ENCODE data around the gene ADARB2.

ADARB2 gene

GRCh38 chr10:1345368-1345767 is 392.0 kb downstream of the ADARB2 start:
- no peaks in the 10 kb centered on the region for H3K36me3 ChIP-seq (replicated peaks in 1 of 2; ENCODE audit: control insufficient read depth in 2 of 2, insufficient read depth in 2 of 2, low read length in 2 of 2)
- peaks cover 0 to 6% (median 2%) of the 10 kb centered on the region in 3 experiments for H3K27me3 ChIP-seq (ENCODE audit: control insufficient read depth in 3 of 3, insufficient read depth in 3 of 3, low read depth in 1 of 3, low read length in 3 of 3)
- H2BK15ac ChIP-seq (ENCODE audit: low read length), result no peak overlapping the region
- no peak overlapping the region for H2BK5ac ChIP-seq (ENCODE audit: low read length)
- H3K4me2 ChIP-seq (ENCODE audit: insufficient read depth, low read length, poor library complexity, severe bottlenecking), result no peak overlapping the region
- no peak overlapping the region for H2AFZ ChIP-seq (ENCODE audit: low read length)
- H2BK12ac ChIP-seq (ENCODE audit: low read length), result no peak overlapping the region
- no peak overlapping the region for H4K8ac ChIP-seq (ENCODE audit: low read depth, low read length)
- H3K23ac ChIP-seq (ENCODE audit: low read depth, low read length, poor library complexity), result no peak overlapping the region
- no peaks in the 10 kb centered on the region for H3K9me3 ChIP-seq (replicated peaks in 1 of 2; ENCODE audit: control insufficient read depth in 2 of 2, insufficient read depth in 1 of 2, low read depth in 1 of 2, low read length in 2 of 2)
- no peak overlapping the region for H3K14ac ChIP-seq (ENCODE audit: low read length)
- no peak overlapping the region for H3K4ac ChIP-seq (ENCODE audit: low read length)
- H2BK120ac ChIP-seq (ENCODE audit: low read depth, low read length), result no peak overlapping the region
- DNase-seq (ENCODE audit: low spot score), result no peak
- H4K91ac ChIP-seq (ENCODE audit: low read depth, low read length, poor library complexity), result no peak overlapping the region
- H3K4me1 ChIP-seq (ENCODE audit: control insufficient read depth in 2 of 2, insufficient read depth in 1 of 2, low read depth in 1 of 2, low read length in 2 of 2), result peaks cover 0 to 6% of the 10 kb centered on the region in 2 donors
- H3K18ac ChIP-seq (ENCODE audit: low read length), result no peak overlapping the region
- H2AK5ac ChIP-seq (ENCODE audit: low read depth, low read length), result peak overlapping the region; percentile 40
- H3K79me1 ChIP-seq (ENCODE audit: low read depth, low read length), result peaks cover 1% of the 10 kb centered on the region
- H3K9ac ChIP-seq (ENCODE audit: low read depth, low read length, poor library complexity), result no peak overlapping the region
- no peak overlapping the region for H3K4me3 ChIP-seq (ENCODE audit: low read length in 2 of 2)
- H3K27ac ChIP-seq (replicated peaks; ENCODE audit: low read length), result no peak overlapping the region
- no CpG with 5 or more reads among the region's 4 CpGs for WGBS, 2 donors (ENCODE audit: extremely low coverage in 2 of 2, insufficient read length in 2 of 2, insufficient replicate concordance in 1 of 2)

DNA sequence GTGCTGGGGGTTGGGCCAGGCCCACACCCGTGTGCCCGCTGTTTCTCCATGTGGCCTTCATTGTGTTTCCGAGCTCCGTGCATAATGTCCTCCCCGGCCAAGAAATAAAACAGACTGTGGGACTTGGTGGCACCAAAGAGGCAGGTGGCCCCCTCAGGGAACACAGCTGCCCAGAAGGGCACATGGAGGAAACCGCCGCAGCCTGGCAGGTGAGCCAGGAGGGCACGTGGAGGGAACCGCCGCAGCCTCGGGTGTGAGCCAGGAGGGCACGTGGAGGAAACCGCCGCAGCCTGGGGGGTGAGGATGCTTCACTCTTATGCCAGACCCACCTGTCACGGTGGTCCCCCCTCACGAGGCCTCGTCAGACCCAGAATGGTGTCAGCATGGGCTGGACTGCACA is 392.5 kb downstream of the ADARB2 start:
- Histone ChIP-seq H3K4ac (ENCODE audit: low read length) (no peak overlapping the region), H3K9ac (ENCODE audit: low read depth, low read length, poor library complexity) (peak overlapping the region; percentile 35), H2BK5ac (ENCODE audit: low read length) (no peak overlapping the region), H3K23ac (ENCODE audit: low read depth, low read length, poor library complexity) (no peak overlapping the region), H4K8ac (ENCODE audit: low read depth, low read length) (no peak overlapping the region), H3K14ac (ENCODE audit: low read length) (peak overlapping the region; percentile 82), H3K9me3 (replicated peaks in 1 of 2; ENCODE audit: control insufficient read depth in 2 of 2, insufficient read depth in 1 of 2, low read depth in 1 of 2, low read length in 2 of 2) (no peaks in the 10 kb centered on the region), H3K79me1 (ENCODE audit: low read depth, low read length) (peaks cover 1% of the 10 kb centered on the region), H3K27me3 (ENCODE audit: control insufficient read depth in 3 of 3, insufficient read depth in 3 of 3, low read depth in 1 of 3, low read length in 3 of 3) (peaks cover 0 to 6% (median 2%) of the 10 kb centered on the region in 3 experiments), H2AFZ (ENCODE audit: low read length) (no peak overlapping the region), H2BK15ac (ENCODE audit: low read length) (peak overlapping the region; percentile 19), H3K27ac (replicated peaks; ENCODE audit: low read length) (no peak overlapping the region), H4K91ac (ENCODE audit: low read depth, low read length, poor library complexity) (no peak overlapping the region), H3K4me2 (ENCODE audit: insufficient read depth, low read length, poor library complexity, severe bottlenecking) (no peak overlapping the region), H3K4me3 (ENCODE audit: low read length in 2 of 2) (no peak overlapping the region), H2AK5ac (ENCODE audit: low read depth, low read length) (peak overlapping the region; percentile 60), H3K4me1 (ENCODE audit: control insufficient read depth in 2 of 2, insufficient read depth in 1 of 2, low read depth in 1 of 2, low read length in 2 of 2) (peaks cover 0 to 6% of the 10 kb centered on the region in 2 donors), H3K18ac (ENCODE audit: low read length) (peak overlapping the region; percentile 35), H2BK12ac (ENCODE audit: low read length) (no peak overlapping the region), H3K36me3 (replicated peaks in 1 of 2; ENCODE audit: control insufficient read depth in 2 of 2, insufficient read depth in 2 of 2, low read length in 2 of 2) (no peaks in the 10 kb centered on the region), H2BK120ac (ENCODE audit: low read depth, low read length) (no peak overlapping the region)
- no CpG with 5 or more reads among the region's 17 CpGs for WGBS, 2 donors (ENCODE audit: extremely low coverage in 2 of 2, insufficient read length in 2 of 2, insufficient replicate concordance in 1 of 2)
- DNase-seq (ENCODE audit: low spot score), result no peak

GRCh38 chr10:1344408-1344807 is 392.9 kb downstream of the ADARB2 start:
- no peak overlapping the region for H3K4me3 ChIP-seq (ENCODE audit: low read length in 2 of 2)
- H3K4me1 ChIP-seq (ENCODE audit: control insufficient read depth in 2 of 2, insufficient read depth in 1 of 2, low read depth in 1 of 2, low read length in 2 of 2), result peaks cover 0 to 8% of the 10 kb centered on the region in 2 donors
- no peak for DNase-seq (ENCODE audit: low spot score)
- no CpG with 5 or more reads among the region's 13 CpGs for WGBS, 2 donors (ENCODE audit: extremely low coverage in 2 of 2, insufficient read length in 2 of 2, insufficient replicate concordance in 1 of 2)
- H3K27me3 ChIP-seq (ENCODE audit: control insufficient read depth in 3 of 3, insufficient read depth in 3 of 3, low read depth in 1 of 3, low read length in 3 of 3), result peaks cover 0 to 6% (median 2%) of the 10 kb centered on the region in 3 experiments
- H2AFZ ChIP-seq (ENCODE audit: low read length), result no peak overlapping the region
- H2BK120ac ChIP-seq (ENCODE audit: low read depth, low read length), result no peak overlapping the region
- no peak overlapping the region for H3K9ac ChIP-seq (ENCODE audit: low read depth, low read length, poor library complexity)
- H3K36me3 ChIP-seq (replicated peaks in 1 of 2; ENCODE audit: control insufficient read depth in 2 of 2, insufficient read depth in 2 of 2, low read length in 2 of 2), result no peaks in the 10 kb centered on the region
- no peak overlapping the region for H3K4ac ChIP-seq (ENCODE audit: low read length)
- no peaks in the 10 kb centered on the region for H3K9me3 ChIP-seq (replicated peaks in 1 of 2; ENCODE audit: control insufficient read depth in 2 of 2, insufficient read depth in 1 of 2, low read depth in 1 of 2, low read length in 2 of 2)
- peak overlapping the region; percentile 50 for H4K8ac ChIP-seq (ENCODE audit: low read depth, low read length)
- H2BK12ac ChIP-seq (ENCODE audit: low read length), result no peak overlapping the region
- H2BK15ac ChIP-seq (ENCODE audit: low read length), result peak overlapping the region; percentile 19
- H3K4me2 ChIP-seq (ENCODE audit: insufficient read depth, low read length, poor library complexity, severe bottlenecking), result no peak overlapping the region
- H4K91ac ChIP-seq (ENCODE audit: low read depth, low read length, poor library complexity), result peak overlapping the region; percentile 40
- H3K23ac ChIP-seq (ENCODE audit: low read depth, low read length, poor library complexity), result no peak overlapping the region
- peaks cover 1% of the 10 kb centered on the region for H3K79me1 ChIP-seq (ENCODE audit: low read depth, low read length)
- peak overlapping the region; percentile 35 for H3K18ac ChIP-seq (ENCODE audit: low read length)
- peak overlapping the region; percentile 60 for H2AK5ac ChIP-seq (ENCODE audit: low read depth, low read length)
- H3K27ac ChIP-seq (replicated peaks; ENCODE audit: low read length), result no peak overlapping the region
- H2BK5ac ChIP-seq (ENCODE audit: low read length), result no peak overlapping the region
- H3K14ac ChIP-seq (ENCODE audit: low read length), result peak overlapping the region; percentile 82

DNA sequence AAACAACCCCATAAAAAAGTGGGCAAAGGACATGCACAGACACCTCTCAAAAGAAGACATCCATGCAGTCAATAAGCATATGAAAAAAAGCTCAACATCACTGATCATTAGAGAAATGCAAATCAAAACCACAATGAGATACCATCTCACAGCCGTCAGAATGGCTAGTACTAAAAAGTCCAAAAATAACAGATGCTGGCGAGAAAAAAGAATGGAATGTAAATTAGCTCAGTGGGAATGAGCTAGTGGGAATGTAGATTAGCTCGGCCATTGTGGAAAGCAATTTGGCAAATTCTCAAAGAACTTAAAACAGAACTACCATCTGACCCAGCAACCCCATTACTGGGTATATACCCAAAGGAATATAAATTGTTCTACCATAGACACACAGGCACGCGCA is 394.1 kb downstream of the ADARB2 start:
- no peak overlapping the region for H2BK5ac ChIP-seq (ENCODE audit: low read length)
- no peaks in the 10 kb centered on the region for H3K9me3 ChIP-seq (replicated peaks in 1 of 2; ENCODE audit: control insufficient read depth in 2 of 2, insufficient read depth in 1 of 2, low read depth in 1 of 2, low read length in 2 of 2)
- DNase-seq (ENCODE audit: low spot score), result no peak
- WGBS, 2 donors (ENCODE audit: extremely low coverage in 2 of 2, insufficient read length in 2 of 2, insufficient replicate concordance in 1 of 2), result no CpG with 5 or more reads among the region's 5 CpGs
- no peak overlapping the region for H2BK15ac ChIP-seq (ENCODE audit: low read length)
- no peak overlapping the region for H2AFZ ChIP-seq (ENCODE audit: low read length)
- H3K4me2 ChIP-seq (ENCODE audit: insufficient read depth, low read length, poor library complexity, severe bottlenecking), result no peak overlapping the region
- no peaks in the 10 kb centered on the region for H3K36me3 ChIP-seq (replicated peaks in 1 of 2; ENCODE audit: control insufficient read depth in 2 of 2, insufficient read depth in 2 of 2, low read length in 2 of 2)
- H3K27ac ChIP-seq (replicated peaks; ENCODE audit: low read length), result no peak overlapping the region
- no peak overlapping the region for H3K9ac ChIP-seq (ENCODE audit: low read depth, low read length, poor library complexity)
- no peak overlapping the region for H3K23ac ChIP-seq (ENCODE audit: low read depth, low read length, poor library complexity)
- H4K91ac ChIP-seq (ENCODE audit: low read depth, low read length, poor library complexity), result no peak overlapping the region
- no peaks in the 10 kb centered on the region for H3K79me1 ChIP-seq (ENCODE audit: low read depth, low read length)
- H3K27me3 ChIP-seq (ENCODE audit: control insufficient read depth in 3 of 3, insufficient read depth in 3 of 3, low read depth in 1 of 3, low read length in 3 of 3), result peaks cover 0 to 5% (median 2%) of the 10 kb centered on the region in 3 experiments
- no peak overlapping the region for H4K8ac ChIP-seq (ENCODE audit: low read depth, low read length)
- H2BK12ac ChIP-seq (ENCODE audit: low read length), result no peak overlapping the region
- H3K18ac ChIP-seq (ENCODE audit: low read length), result no peak overlapping the region
- no peak overlapping the region for H3K14ac ChIP-seq (ENCODE audit: low read length)
- H3K4me1 ChIP-seq (ENCODE audit: control insufficient read depth in 2 of 2, insufficient read depth in 1 of 2, low read depth in 1 of 2, low read length in 2 of 2), result peaks cover 0 to 1% of the 10 kb centered on the region in 2 donors
- H2AK5ac ChIP-seq (ENCODE audit: low read depth, low read length), result no peak overlapping the region
- H3K4me3 ChIP-seq (ENCODE audit: low read length in 2 of 2), result no peak overlapping the region
- H3K4ac ChIP-seq (ENCODE audit: low read length), result no peak overlapping the region
- no peak overlapping the region for H2BK120ac ChIP-seq (ENCODE audit: low read depth, low read length)
